HEK293T (cell line): ENCODE results near the gene EFR3B.

Source experiments
- ARNT ChIP-seq: fragments of 450-650 bp; IDR thresholded peaks from 2 replicates; pipeline ENCODE4 v1.6.1; 2017; ENCODE audit warnings: mild to moderate bottlenecking
- BHLHE40 ChIP-seq: fragments of 450-650 bp; IDR thresholded peaks from 2 replicates; pipeline ENCODE4 v1.6.1; 2016; ENCODE audit warnings: mild to moderate bottlenecking, moderate library complexity, borderline replicate concordance
- CTBP1 ChIP-seq: fragments of 450-650 bp; IDR thresholded peaks from 2 replicates; pipeline ENCODE4 v1.6.1; 2016; ENCODE audit warnings: borderline replicate concordance
- ELF4 ChIP-seq: fragments of 450-650 bp; IDR thresholded peaks from 2 replicates; pipeline ENCODE4 v1.6.1; 2017; ENCODE audit warnings: antibody characterized with exemption
- FOXA1 ChIP-seq: fragments of 450-650 bp; IDR thresholded peaks from 2 replicates; pipeline ENCODE4 v1.6.1; 2016; ENCODE audit warnings: mild to moderate bottlenecking
- FOXK2 ChIP-seq: fragments of 450-650 bp; IDR thresholded peaks from 2 replicates; pipeline ENCODE4 v1.6.1; 2016; ENCODE audit warnings: mild to moderate bottlenecking
- FOXM1 ChIP-seq: fragments of 450-650 bp; IDR thresholded peaks from 2 replicates; pipeline ENCODE4 v1.6.1; 2017; ENCODE audit warnings: mild to moderate bottlenecking, borderline replicate concordance
- LEF1 ChIP-seq: fragments of 450-650 bp; IDR thresholded peaks from 2 replicates; pipeline ENCODE4 v1.6.1; 2017; ENCODE audit warnings: mild to moderate bottlenecking, borderline replicate concordance
- SP1 ChIP-seq: fragments of 450-650 bp; IDR thresholded peaks from 2 replicates; pipeline ENCODE4 v1.6.1; 2017
- SUZ12 ChIP-seq: fragments of 450-650 bp; IDR thresholded peaks from 2 replicates; pipeline ENCODE4 v1.6.1; 2016; ENCODE audit warnings: mild to moderate bottlenecking
- TARDBP ChIP-seq: fragments of 450-650 bp; IDR thresholded peaks from 2 replicates; pipeline ENCODE4 v1.6.1; 2016

DNA sequence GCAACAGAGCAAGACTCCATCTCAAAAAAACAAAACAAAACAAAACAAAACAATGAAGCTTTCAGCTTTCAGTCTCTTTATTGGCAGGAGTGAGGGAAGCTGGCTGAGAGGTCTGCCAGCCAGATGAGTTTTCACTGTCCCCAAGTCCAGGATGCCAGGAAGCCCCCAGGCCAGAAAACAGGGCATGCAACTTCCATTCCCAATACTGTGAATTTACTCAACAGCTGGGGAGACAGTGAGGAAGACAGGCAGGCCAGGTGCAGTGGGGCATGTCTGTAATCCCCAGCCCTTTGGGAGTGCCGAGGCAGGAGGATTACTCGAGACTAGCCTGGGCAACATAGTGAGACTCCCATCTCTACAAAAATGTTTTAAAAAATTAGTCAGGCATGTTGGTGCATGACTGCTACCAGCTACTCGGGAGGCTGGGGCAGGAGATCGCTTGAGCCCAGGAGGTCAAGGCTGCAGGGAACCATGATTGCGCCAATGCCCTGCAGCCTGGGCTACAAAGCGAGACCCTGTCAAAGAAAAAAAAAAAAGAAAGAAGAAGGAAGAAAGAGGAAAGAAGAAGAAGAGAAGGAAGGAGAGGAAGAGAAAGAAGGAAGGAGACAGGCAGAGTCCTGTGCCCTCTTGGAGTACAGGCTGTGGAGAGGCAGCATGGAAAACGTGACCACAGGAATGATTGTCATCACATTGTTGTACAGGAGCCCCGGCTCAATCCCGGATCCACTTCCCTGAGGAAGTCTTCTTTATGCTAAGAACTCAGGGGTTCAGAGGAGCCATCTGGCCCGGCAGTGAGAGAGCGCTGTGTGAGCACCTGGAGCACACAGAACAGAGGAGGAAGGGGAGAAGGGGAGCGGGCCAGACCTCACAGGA is 155.7 kb downstream of the EFR3B start:
- TF ChIP-seq FOXM1 = no peak
- no peak for TF ChIP-seq ARNT
- no peak for TF ChIP-seq SUZ12
- TF ChIP-seq BHLHE40 = no peak
- no peak for TF ChIP-seq FOXA1
- TF ChIP-seq TARDBP = no peak
- no peak for TF ChIP-seq FOXK2
- TF ChIP-seq CTBP1 = no peak
- no peak for TF ChIP-seq SP1
- TF ChIP-seq ELF4 = no peak
- TF ChIP-seq LEF1 = no peak
